Measurements from ENCODE around the gene HDAC4. TPM values are rescaled to one million over a fixed set of nuclear protein-coding genes. Genes with fewer than 3 reads are reported as not detected.

HDAC4 gene
- total and polyA plus RNA-seq, 2 experiments from 2014 or later: 9.3 to 10.8 TPM

DNA sequence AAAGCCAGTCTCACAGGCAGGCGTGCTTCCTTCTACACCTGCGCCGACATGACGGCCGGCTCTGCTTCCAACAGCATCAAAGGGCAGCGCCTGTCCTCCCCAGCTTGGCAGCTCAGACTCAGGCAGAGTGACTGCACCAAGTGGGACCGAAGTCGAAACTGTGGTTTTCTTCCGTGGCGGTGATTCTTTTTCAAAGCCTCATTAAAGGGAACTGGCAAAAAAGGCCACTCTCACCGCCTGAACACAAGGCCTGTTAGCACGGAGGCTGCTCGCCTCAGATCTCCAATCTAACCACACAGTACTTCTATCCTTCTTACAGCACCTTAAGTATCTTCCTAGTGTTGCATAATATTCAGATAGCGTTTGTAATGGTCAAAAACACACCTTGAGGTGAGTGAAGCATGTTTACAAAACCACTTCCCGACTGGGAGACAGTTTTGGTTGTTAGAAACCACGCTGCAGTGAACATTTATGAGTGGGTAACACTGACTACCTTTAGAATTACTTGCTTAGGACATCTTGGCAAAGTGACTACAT lies 236.4 kb downstream of the HDAC4 start:
- DNase-seq (ENCODE audit: low spot score): no peak
- no peaks in the 10 kb centered on the region for H3K36me3 ChIP-seq (replicated peaks; ENCODE audit: insufficient read depth, low read depth)
- H3K4me2 ChIP-seq: no peak overlapping the region

GRCh38 chr2:239163688-239164334 lies 237.0 kb downstream of the HDAC4 start:
- Histone ChIP-seq H4K20me1 (ENCODE audit: insufficient read depth, poor library complexity, severe bottlenecking) (no peaks in the 10 kb centered on the region), H3K4me3 (no peak overlapping the region), H3K4me1 (ENCODE audit: insufficient read depth) (peaks cover 4% of the 10 kb centered on the region), H2AFZ (no peak overlapping the region), H3K79me2 (no peaks in the 10 kb centered on the region), H3K27ac (no peak overlapping the region), H3K4me2 (no peak overlapping the region), H3K36me3 (replicated peaks; ENCODE audit: insufficient read depth, low read depth) (no peaks in the 10 kb centered on the region), H3K27me3 (no peaks in the 10 kb centered on the region), H3K9me2 (replicated peaks; ENCODE audit: insufficient read depth) (no peaks in the 10 kb centered on the region), H3K9me3 (ENCODE audit: low read depth) (no peaks in the 10 kb centered on the region)
- no peak for DNase-seq (ENCODE audit: low spot score)
- TF ChIP-seq EZH2 (IDR thresholded peaks at IDR 0.05; ENCODE audit: borderline replicate concordance) (no peak), EZH2phosphoT487 (IDR thresholded peaks at IDR 0.05; ENCODE audit: low read depth, severe bottlenecking, unreplicated experiment) (no peak)
- TF ChIP-seq, protein P1, sequence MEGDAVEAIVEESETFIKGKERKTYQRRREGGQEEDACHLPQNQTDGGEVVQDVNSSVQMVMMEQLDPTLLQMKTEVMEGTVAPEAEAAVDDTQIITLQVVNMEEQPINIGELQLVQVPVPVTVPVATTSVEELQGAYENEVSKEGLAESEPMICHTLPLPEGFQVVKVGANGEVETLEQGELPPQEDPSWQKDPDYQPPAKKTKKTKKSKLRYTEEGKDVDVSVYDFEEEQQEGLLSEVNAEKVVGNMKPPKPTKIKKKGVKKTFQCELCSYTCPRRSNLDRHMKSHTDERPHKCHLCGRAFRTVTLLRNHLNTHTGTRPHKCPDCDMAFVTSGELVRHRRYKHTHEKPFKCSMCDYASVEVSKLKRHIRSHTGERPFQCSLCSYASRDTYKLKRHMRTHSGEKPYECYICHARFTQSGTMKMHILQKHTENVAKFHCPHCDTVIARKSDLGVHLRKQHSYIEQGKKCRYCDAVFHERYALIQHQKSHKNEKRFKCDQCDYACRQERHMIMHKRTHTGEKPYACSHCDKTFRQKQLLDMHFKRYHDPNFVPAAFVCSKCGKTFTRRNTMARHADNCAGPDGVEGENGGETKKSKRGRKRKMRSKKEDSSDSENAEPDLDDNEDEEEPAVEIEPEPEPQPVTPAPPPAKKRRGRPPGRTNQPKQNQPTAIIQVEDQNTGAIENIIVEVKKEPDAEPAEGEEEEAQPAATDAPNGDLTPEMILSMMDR (IDR thresholded peaks at IDR 0.05; ENCODE audit: poor library complexity): no peak
- WGBS (ENCODE audit: low lambda C conversion rate, missing lambda C conversion rate): 93% methylated on average over 20 of the region's 20 CpGs

More for the DNA sequence above, 236.4 kb downstream of the HDAC4 start:
- TF ChIP-seq, protein P1 (IDR thresholded peaks at IDR 0.05; ENCODE audit: poor library complexity): no peak
- TF ChIP-seq EZH2phosphoT487 (IDR thresholded peaks at IDR 0.05; ENCODE audit: low read depth, severe bottlenecking, unreplicated experiment): no peak
- TF ChIP-seq EZH2 (IDR thresholded peaks at IDR 0.05; ENCODE audit: borderline replicate concordance): no peak
- no peaks in the 10 kb centered on the region for H3K9me3 ChIP-seq (ENCODE audit: low read depth)
- WGBS (ENCODE audit: low lambda C conversion rate, missing lambda C conversion rate): 89% methylated on average over 16 of the region's 16 CpGs
- peaks cover 4% of the 10 kb centered on the region for H3K4me1 ChIP-seq (ENCODE audit: insufficient read depth)
- H3K79me2 ChIP-seq: no peaks in the 10 kb centered on the region
- no peak overlapping the region for H2AFZ ChIP-seq
- no peak overlapping the region for H3K4me3 ChIP-seq
- H3K27me3 ChIP-seq: no peaks in the 10 kb centered on the region
- no peaks in the 10 kb centered on the region for H3K9me2 ChIP-seq (replicated peaks; ENCODE audit: insufficient read depth)
- no peaks in the 10 kb centered on the region for H4K20me1 ChIP-seq (ENCODE audit: insufficient read depth, poor library complexity, severe bottlenecking)
- no peak overlapping the region for H3K27ac ChIP-seq

- H3K4me1 ChIP-seq (ENCODE audit: insufficient read depth): peaks cover 4% of the 10 kb centered on the region
- H3K79me2 ChIP-seq: no peaks in the 10 kb centered on the region
- H3K4me3 ChIP-seq: no peak overlapping the region
- H3K9me2 ChIP-seq (replicated peaks; ENCODE audit: insufficient read depth): no peaks in the 10 kb centered on the region
- no peak overlapping the region for H2AFZ ChIP-seq
- H3K27me3 ChIP-seq: no peaks in the 10 kb centered on the region
- TF ChIP-seq, protein P1 (IDR thresholded peaks at IDR 0.05; ENCODE audit: poor library complexity): no peak
- no peak for TF ChIP-seq EZH2 (IDR thresholded peaks at IDR 0.05; ENCODE audit: borderline replicate concordance)
- TF ChIP-seq EZH2phosphoT487 (IDR thresholded peaks at IDR 0.05; ENCODE audit: low read depth, severe bottlenecking, unreplicated experiment): no peak
- no peak overlapping the region for H3K27ac ChIP-seq
- no peak for DNase-seq (ENCODE audit: low spot score)
- no peaks in the 10 kb centered on the region for H3K36me3 ChIP-seq (replicated peaks; ENCODE audit: insufficient read depth, low read depth)
- 97% methylated on average over 27 of the region's 28 CpGs for WGBS (ENCODE audit: low lambda C conversion rate, missing lambda C conversion rate)
- no peaks in the 10 kb centered on the region for H4K20me1 ChIP-seq (ENCODE audit: insufficient read depth, poor library complexity, severe bottlenecking)
- H3K4me2 ChIP-seq: no peak overlapping the region
- no peaks in the 10 kb centered on the region for H3K9me3 ChIP-seq (ENCODE audit: low read depth)
Observed at GRCh38 chr2:239162976-239163687, 237.7 kb downstream of the HDAC4 start.
